Endothelial cell of umbilical vein (primary cell): ENCODE data around the gene RXYLT1. TPM values are rescaled to one million over a fixed set of nuclear protein-coding genes. Genes with fewer than 3 reads are reported as not detected.

Experiments used
- BruUV-seq: library from RNA; stranded (reverse); fragments of 400-500 nt; replicated peaks from 2 replicates; lab custom pipeline; 2021; lab: Mats Ljungman, UMichigan
- CTCF ChIA-PET: fragments of 300-600, 350-600 bp; sonication (Branson Sonifier 250); formaldehyde crosslinking; loops from one replicate; lab custom pipeline; 2021; ENCODE audit warnings: antibody characterized with exemption, inconsistent platforms; lab: Charles Lee
- POLR2A ChIA-PET: fragments of 300-600, 350-600 bp; sonication (Branson Sonifier 250); formaldehyde crosslinking; loops from one replicate; lab custom pipeline; 2021; ENCODE audit warnings: antibody characterized with exemption, inconsistent platforms; lab: Charles Lee
- DNase-seq: peaks from one replicate; pipeline ENCODE4 v3.0.0-alpha.2; 2011; ENCODE audit warnings: low read depth, low spot score
- FAIRE-seq: peaks from 2 replicates; lab custom pipeline; 2011; peaks lifted over from hg19 to GRCh38; lab: Jason Lieb, UNC
- H2AFZ ChIP-seq: 2 replicates; pipeline ENCODE4 v1.6.0; 2012; ENCODE audit warnings: low read depth, low read length, control low read depth, inconsistent platforms
- H3K27ac ChIP-seq: 2 replicates; pipeline ENCODE4 v1.5.1; 2011; ENCODE audit warnings: low read depth, mild to moderate bottlenecking, control low read depth, low read length, moderate library complexity; ENCODE audit not compliant: insufficient read depth
- H3K27me3 ChIP-seq, 2 experiments: 2 replicates each; pipeline versions ENCODE4 v1.6.0 to v1.6.1; 2011; ENCODE audit warnings: low read length in 2 of 2, mixed read lengths in 1 of 2; ENCODE audit not compliant: control insufficient read depth in 2 of 2, insufficient read depth in 2 of 2
- H3K36me3 ChIP-seq, 2 experiments: 2 replicates in 1 of 2; 3 replicates in 1 of 2; pipeline ENCODE4 v1.5.1; 2011; ENCODE audit warnings: low read length in 2 of 2, mild to moderate bottlenecking in 1 of 2, moderate library complexity in 1 of 2; ENCODE audit not compliant: control insufficient read depth in 2 of 2, insufficient read depth in 2 of 2; ENCODE audit errors: extremely low read depth in 1 of 2
- H3K4me1 ChIP-seq: 3 replicates; pipeline ENCODE4 v1.5.1; 2011; ENCODE audit warnings: mild to moderate bottlenecking, low read length; ENCODE audit not compliant: control insufficient read depth, insufficient read depth; ENCODE audit errors: extremely low read depth
- H3K4me2 ChIP-seq: 2 replicates; pipeline ENCODE4 v1.6.1; 2011; ENCODE audit warnings: low read length, control low read depth, mixed read lengths; ENCODE audit not compliant: insufficient read depth
- H3K4me3 ChIP-seq, 3 experiments: fragments of 200-600 bp in 1 of 3; sonication (generic), shearing (Covaris generic) in 1 of 3; replicated peaks in 1 of 3; 2 replicates each; pipeline ENCODE4 v1.5.1; 2011 to 2016; ENCODE audit warnings: control low read depth in 3 of 3, low read length in 3 of 3, mild to moderate bottlenecking in 2 of 3, inconsistent platforms in 1 of 3, low read depth in 1 of 3, moderate library complexity in 1 of 3; ENCODE audit not compliant: insufficient read depth in 1 of 3
- H3K79me2 ChIP-seq: 2 replicates; pipeline ENCODE4 v1.6.0; 2012; ENCODE audit warnings: low read length, inconsistent platforms; ENCODE audit not compliant: control insufficient read depth, insufficient read depth
- H3K9ac ChIP-seq: replicated peaks from 2 replicates; pipeline ENCODE3; 2011; ENCODE audit warnings: low read length, control low read depth; ENCODE audit not compliant: insufficient read depth; ENCODE audit errors: extremely low read depth
- H3K9me1 ChIP-seq: replicated peaks from 3 replicates; pipeline ENCODE4 v1.6.0; 2011; ENCODE audit warnings: mild to moderate bottlenecking, low read length; ENCODE audit not compliant: control insufficient read depth, insufficient read depth; ENCODE audit errors: extremely low read depth
- H3K9me3 ChIP-seq: replicated peaks from 2 replicates; pipeline ENCODE4 v1.5.1; 2012; ENCODE audit warnings: low read length, inconsistent platforms; ENCODE audit not compliant: control insufficient read depth, insufficient read depth
- H4K20me1 ChIP-seq: replicated peaks from 2 replicates; pipeline ENCODE3; 2011; ENCODE audit warnings: mild to moderate bottlenecking, low read length; ENCODE audit not compliant: control insufficient read depth, insufficient read depth; ENCODE audit errors: extremely low read depth
- CTCF ChIP-seq, 2 donors: IDR thresholded peaks; 1 replicate in 1 of 2; 2 replicates in 1 of 2; pipeline ENCODE4 v1.5.1; 2011; ENCODE audit warnings: low read length in 2 of 2, mild to moderate bottlenecking in 2 of 2, moderate library complexity in 2 of 2, control low read depth in 1 of 2, inconsistent platforms in 1 of 2, low read depth in 1 of 2; ENCODE audit not compliant: insufficient read depth in 1 of 2; ENCODE audit errors: extremely low read depth in 1 of 2
- EZH2 ChIP-seq: IDR thresholded peaks from 2 replicates; pipeline ENCODE4 v1.6.1; 2012; ENCODE audit warnings: borderline replicate concordance, low read depth, mild to moderate bottlenecking, moderate library complexity, low read length, inconsistent platforms; ENCODE audit not compliant: severe bottlenecking
- FOS ChIP-seq: IDR thresholded peaks from 2 replicates; pipeline ENCODE4 v1.6.1; 2011; ENCODE audit warnings: mild to moderate bottlenecking, low read length, moderate library complexity, borderline replicate concordance; ENCODE audit not compliant: insufficient read depth
- GATA2 ChIP-seq: IDR thresholded peaks from 2 replicates; pipeline ENCODE4 v1.7.0; 2011; ENCODE audit warnings: low read depth, mild to moderate bottlenecking, moderate library complexity, mixed read lengths, low read length; ENCODE audit not compliant: insufficient read length, insufficient read depth
- JUN ChIP-seq: IDR thresholded peaks from 2 replicates; pipeline ENCODE4 v1.6.1; 2011; ENCODE audit warnings: borderline replicate concordance, low read depth; ENCODE audit not compliant: insufficient read length, insufficient read depth
- MAX ChIP-seq: IDR thresholded peaks from 2 replicates; pipeline ENCODE4 v1.6.1; 2011; ENCODE audit not compliant: insufficient read depth, insufficient read length
- MYC ChIP-seq: IDR thresholded peaks from one replicate; pipeline ENCODE4 v1.6.1; 2011; ENCODE audit warnings: mild to moderate bottlenecking, low read depth, low read length
- POLR2A ChIP-seq: IDR thresholded peaks from 2 replicates; pipeline ENCODE4 v1.6.1; 2012; ENCODE audit warnings: low read depth, mild to moderate bottlenecking, control low read depth, low read length
- POLR2AphosphoS5 ChIP-seq: IDR thresholded peaks from 2 replicates; pipeline ENCODE4 v1.6.1; 2012; ENCODE audit warnings: low read depth, mild to moderate bottlenecking, control low read depth, low read length, moderate library complexity; ENCODE audit not compliant: insufficient read depth
- dilution Hi-C: fragments of 300-500 bp; cut with MboI; formaldehyde crosslinking; loops from one replicate; pipeline ENCODE4 v1.15.0; 2019; ENCODE audit warnings: low sequenced_read_pairs; ENCODE audit not compliant: extremely low pct_ligation_motif_present
- intact Hi-C: fragments of 100-400 bp; cut with micrococcal nuclease; formaldehyde crosslinking; loops from one replicate; pipeline ENCODE4 v1.10.0; 2022
- polyA plus RNA-seq, 4 experiments: library from polyadenylated mRNA; depleted of rRNA in 3 of 4; stranded (reverse) in 3 of 4; unstranded in 1 of 4; fragments of >200 nt; gene quantifications; 2 replicates each; pipeline versions ENCODE4 v1.2.1 to v1.2.3, GENCODE V29; 2011 to 2012; ENCODE audit warnings: missing spikeins in 1 of 4
- total RNA-seq: library from RNA; stranded (reverse); gene quantifications from 2 replicates; pipeline ENCODE4 v1.2.3, GENCODE V29; 2021

Gene RXYLT1
- total and polyA plus RNA-seq, 2 donors (not counting 3 experiments of a cell fraction or from before 2014, with no cell fraction given) = 8.1 to 13.1 TPM

DNA sequence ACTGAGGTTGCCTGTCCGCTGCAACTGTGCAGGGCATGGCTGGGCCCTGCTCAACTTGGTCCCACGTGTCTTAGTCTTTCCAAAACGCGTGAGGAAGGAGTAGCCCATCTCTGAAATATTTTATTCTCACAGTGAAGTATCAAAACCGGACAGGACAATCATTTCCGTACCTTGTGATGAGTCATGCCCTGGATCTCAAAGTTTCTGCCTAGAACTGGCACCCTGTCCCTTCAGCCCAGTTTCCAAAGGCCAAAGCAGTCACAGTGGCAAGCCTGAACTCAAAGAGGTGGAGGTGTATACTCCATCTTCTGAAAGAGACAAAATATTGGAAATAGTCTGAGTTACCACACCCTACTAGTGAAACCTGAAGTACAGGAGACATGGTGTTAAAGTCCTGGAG is 36.3 kb downstream of the RXYLT1 start:
- ChIA-PET POLR2A (no interaction called here), CTCF (no interaction called here)
- no peaks in the 10 kb centered on the region for H3K27me3 ChIP-seq
- no peak overlapping the region for H3K27ac ChIP-seq
- H3K79me2 ChIP-seq = no peaks in the 10 kb centered on the region
- no peak overlapping the region for H3K9ac ChIP-seq
- no peak overlapping the region for H2AFZ ChIP-seq
- no peaks in the 10 kb centered on the region for H3K4me1 ChIP-seq
- no peaks in the 10 kb centered on the region for H3K9me3 ChIP-seq
- H4K20me1 ChIP-seq = no peaks in the 10 kb centered on the region
- TF ChIP-seq JUN = no peak
- no peak for TF ChIP-seq POLR2A
- TF ChIP-seq MAX = no peak
- FAIRE-seq (no peak), DNase-seq (no peak)
- no peak overlapping the region for H3K4me3 ChIP-seq
- no peak overlapping the region for H3K4me2 ChIP-seq
- dilution Hi-C loops (no loop called here), intact Hi-C loops (no loop called here)
- H3K36me3 ChIP-seq = no peaks in the 10 kb centered on the region
- no TSS peak for BruUV-seq
- H3K9me1 ChIP-seq = no peaks in the 10 kb centered on the region

GRCh38 chr12:63820427-63820826 is 40.7 kb downstream of the RXYLT1 start:
- Histone ChIP-seq H2AFZ (no peak overlapping the region), H3K27ac (no peak overlapping the region), H3K4me3 (no peak overlapping the region), H3K27me3 (peaks cover 0 to 1% of the 10 kb centered on the region in 2 experiments), H3K9me1 (no peaks in the 10 kb centered on the region), H3K4me1 (peaks cover 2% of the 10 kb centered on the region), H3K9me3 (no peaks in the 10 kb centered on the region), H3K4me2 (no peak overlapping the region), H3K36me3 (no peaks in the 10 kb centered on the region), H3K79me2 (no peaks in the 10 kb centered on the region), H3K9ac (no peak overlapping the region), H4K20me1 (no peaks in the 10 kb centered on the region)
- dilution Hi-C loops = no loop called here
- BruUV-seq = no TSS peak
- ChIA-PET CTCF (no interaction called here), POLR2A (interaction anchor here (0.6 kb wide), 1 partner anchor 424 kb away, joined by 5 read pairs; no protein-coding TSS in a partner anchor)
- FAIRE-seq = no peak
- intact Hi-C loops = no loop called here
- no peak for TF ChIP-seq JUN
- TF ChIP-seq CTCF (IDR thresholded peaks at IDR 0.05; ENCODE audit: extremely low read depth in 1 of 2, insufficient read depth in 1 of 2, low read depth in 1 of 2, low read length in 2 of 2) = no peak
- TF ChIP-seq GATA2 = no peak
- TF ChIP-seq FOS = no peak
- TF ChIP-seq EZH2 = no peak
- TF ChIP-seq POLR2A = no peak
- TF ChIP-seq POLR2AphosphoS5 = no peak
- no peak for TF ChIP-seq MAX
- TF ChIP-seq MYC = no peak
- DNase-seq = no peak
